Activated CD4-positive, alpha-beta T cell treated with anti-CD3 and anti-CD28 coated beads for 24 hours (primary cell): ENCODE measurements around the gene ANAPC10.
"Not testable (repeated sequence)": the region's sequence is repeated elsewhere in the genome, so short reads cannot be mapped to it uniquely, and the experiment has no call there.

ENCODE experiments used
- DNase-seq, 2 donors: peaks; one replicate each; pipeline ENCODE4 v3.0.0-alpha.2; 2020; ENCODE audit warnings: low read depth in 2 of 2

Gene ANAPC10, protein sequence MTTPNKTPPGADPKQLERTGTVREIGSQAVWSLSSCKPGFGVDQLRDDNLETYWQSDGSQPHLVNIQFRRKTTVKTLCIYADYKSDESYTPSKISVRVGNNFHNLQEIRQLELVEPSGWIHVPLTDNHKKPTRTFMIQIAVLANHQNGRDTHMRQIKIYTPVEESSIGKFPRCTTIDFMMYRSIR

DNA sequence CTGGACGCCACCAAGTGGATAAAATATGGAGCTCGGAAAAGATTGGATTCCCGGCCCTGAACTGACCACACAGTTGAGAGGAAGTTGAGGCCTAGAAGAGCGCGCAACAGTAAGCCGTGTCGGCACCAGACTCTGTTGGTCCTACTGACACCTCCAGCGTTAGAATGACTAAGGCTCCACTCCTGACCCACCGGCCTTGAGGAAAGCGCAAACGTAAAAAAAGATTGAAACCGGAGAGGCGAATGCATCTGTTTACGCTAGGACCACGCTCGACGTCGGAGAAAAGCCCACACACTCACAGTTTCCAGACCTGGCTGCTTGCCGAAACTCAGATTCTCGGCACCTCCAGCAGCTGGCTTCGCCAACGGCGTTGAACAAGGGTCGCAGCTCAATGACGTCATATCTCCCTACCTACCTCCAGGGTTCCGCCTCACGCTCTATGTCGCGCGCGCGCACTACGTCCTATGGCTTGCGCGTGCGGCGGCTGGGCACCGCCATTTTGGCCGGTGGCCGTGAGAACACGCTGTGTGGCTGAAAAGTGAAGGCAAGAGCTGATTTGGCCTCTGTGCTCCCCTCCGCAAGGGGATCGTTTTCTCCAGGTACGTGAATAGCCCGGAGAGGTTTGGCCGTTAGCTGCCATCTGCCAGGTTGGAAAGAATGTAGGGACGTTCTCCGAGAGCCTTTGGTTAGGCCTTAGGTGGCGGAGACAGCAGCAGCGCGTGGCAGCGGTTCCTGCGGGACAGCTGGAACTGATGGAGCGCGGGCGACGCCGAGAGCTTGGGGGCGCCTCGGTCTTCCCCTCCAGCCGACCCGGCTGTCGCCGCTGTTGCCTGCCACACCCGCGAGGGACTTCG is at the start of gene ANAPC10, which contains the start of gene ABCE1:
TSS of gene ANAPC10 (minus strand) at position 376 of the 854 bp plus-strand sequence. CDS start 2,097 bp downstream, outside the sequence.
TSS of gene ABCE1 (plus strand) at position 491 of the 854 bp plus-strand sequence. CDS start 6,102 bp downstream, outside the sequence.
- DNase-seq: peak; percentile 91 to 95

- DNase-seq: not testable (repeated sequence)
Measured at GRCh38 chr4:145136219-145136618, 38.2 kb upstream of the ANAPC10 start.

DNA sequence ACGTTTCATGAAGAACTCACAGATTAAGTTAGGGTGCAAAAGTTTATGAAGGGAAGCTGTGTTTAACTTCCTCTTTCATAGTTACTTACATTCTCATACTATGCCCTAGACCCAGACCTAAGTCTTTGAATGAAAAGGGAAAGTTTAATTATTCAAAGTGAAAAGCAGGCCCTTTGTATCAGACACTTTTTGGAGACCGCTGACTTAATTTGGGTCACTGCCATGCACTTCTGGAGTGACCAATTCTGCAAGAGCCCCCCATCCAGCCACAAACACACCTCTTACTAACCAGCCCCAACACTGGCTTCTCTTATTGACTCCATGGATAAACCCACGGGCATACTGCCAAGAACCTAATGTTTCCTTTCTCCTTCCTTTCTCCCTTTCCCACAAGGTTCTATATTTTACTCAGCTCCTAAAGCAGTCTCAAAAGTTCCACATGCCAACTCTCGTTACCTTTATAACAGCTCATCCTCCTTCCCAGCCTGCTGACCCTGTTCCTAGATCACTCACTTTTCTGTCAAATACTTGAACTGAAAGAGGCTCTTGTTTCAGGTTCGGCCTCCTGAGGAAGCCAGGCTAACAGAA is 34.6 kb upstream of the ANAPC10 start:
- no peak for DNase-seq

DNA sequence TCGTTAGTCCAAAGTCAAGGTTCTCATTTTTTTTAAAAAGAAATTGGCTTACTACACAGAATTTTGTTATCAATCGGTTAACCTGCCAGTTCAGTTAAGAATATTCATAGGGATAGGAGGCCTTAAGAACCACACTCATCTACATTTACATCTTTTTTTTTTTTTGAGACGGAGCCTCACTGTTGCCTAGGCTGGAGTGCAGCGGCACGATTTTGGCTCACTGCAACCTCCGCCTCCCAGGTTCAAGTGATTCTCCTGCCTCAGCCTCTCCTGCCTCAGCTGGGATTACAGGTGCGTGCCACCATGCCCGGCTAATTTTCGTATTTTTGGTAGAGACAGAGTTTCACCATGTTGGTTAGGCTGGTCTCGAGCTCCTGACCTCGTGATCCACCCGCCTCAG is 33.9 kb upstream of the ANAPC10 start:
- no peak for DNase-seq

DNA sequence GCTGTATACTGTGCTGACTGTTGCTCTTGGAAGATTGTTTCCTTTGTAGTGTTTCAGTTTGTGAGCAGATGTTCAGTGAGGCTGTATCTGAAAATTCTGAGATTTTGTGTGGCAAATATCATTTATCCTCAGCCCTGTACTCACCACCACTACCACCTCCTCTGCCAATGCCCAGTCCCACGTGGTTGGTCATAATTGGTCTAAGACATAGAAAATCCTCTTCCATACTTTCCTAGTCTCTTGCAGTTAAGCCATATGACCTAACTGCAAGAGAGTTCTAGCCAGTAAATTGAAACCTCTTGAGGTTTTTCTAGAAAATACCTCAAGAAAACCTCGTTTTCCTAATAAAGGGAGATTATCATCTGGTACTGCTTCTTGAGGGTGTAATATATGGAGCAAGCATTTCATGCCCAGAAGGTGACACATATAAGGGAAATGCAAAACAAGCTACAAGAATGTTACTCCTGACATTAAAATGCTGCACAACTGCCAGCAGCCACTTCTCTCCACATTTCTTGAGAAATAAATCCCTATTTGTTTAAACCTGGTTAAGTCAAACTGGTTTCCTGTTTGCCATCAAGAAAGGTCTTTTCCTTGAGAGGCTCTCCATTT is 32.9 kb upstream of the ANAPC10 start:
- DNase-seq: no peak

DNA sequence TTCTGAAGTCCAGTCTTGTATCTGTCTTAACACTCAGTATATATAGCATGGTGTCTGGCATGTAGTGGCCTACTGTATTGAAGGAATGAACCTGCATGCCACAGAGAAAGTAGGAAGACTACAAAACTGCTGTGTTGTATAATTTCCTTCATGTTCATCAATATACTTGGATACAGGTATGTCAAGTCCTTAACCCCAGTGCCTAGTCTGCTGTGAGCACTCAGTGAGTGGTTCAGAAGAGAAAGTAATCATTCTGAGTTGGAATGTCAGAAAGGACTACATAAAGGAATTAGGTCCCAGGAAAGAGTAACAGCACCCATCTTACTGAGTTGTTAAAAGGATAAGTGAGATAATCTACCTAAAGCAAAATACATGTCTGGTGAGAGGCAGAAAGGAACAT is 32.1 kb upstream of the ANAPC10 start:
- DNase-seq: no peak

- DNase-seq: no peak
Measured at GRCh38 chr4:145125396-145125795, 27.4 kb upstream of the ANAPC10 start.

DNA sequence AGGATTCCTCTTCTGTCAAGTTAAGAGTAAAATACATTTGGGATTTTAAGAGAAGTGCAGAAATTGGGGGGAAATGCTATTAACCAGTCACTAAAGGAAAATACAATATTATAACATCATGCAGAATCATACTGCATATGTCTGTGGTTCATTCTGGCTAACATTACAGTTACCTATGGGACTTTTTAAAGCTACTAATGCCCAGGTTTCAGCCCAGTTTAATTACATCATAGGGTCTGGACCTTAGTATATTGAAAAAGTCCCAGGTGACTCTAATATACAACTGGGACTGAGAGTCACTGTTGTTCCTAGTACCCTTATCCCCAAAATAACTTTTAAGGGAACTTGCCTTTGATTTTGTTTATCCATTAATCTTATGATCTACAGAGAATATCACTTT is 10.1 kb upstream of the ANAPC10 start:
- DNase-seq: no peak

GRCh38 chr4:145107126-145107525 is 9.1 kb upstream of the ANAPC10 start:
- DNase-seq: no peak

DNA sequence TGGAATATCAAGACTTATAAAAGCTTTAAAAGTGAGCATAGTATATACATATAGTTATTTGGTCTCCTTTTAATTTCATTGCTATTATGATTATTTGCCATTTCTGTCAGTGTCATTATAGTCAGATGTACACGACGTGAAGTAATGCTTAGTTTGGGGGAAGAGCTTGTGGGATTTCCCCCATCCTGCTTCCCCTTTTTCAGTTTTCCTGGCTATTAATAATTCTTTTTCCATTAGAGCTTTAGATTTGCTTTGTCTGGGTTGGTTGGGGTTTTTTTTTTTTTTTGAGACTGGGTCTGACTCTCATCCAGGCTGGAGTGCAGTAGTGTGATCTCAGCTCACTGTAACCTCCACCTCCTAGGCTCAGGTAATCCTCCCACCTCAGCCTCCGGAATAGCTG is 5.5 kb upstream of the ANAPC10 start:
- DNase-seq: no peak

GRCh38 chr4:145102619-145103018 is 4.6 kb upstream of the ANAPC10 start:
- DNase-seq: no peak

GRCh38 chr4:145101091-145101490 is 3.1 kb upstream of the ANAPC10 start:
- no peak for DNase-seq

DNA sequence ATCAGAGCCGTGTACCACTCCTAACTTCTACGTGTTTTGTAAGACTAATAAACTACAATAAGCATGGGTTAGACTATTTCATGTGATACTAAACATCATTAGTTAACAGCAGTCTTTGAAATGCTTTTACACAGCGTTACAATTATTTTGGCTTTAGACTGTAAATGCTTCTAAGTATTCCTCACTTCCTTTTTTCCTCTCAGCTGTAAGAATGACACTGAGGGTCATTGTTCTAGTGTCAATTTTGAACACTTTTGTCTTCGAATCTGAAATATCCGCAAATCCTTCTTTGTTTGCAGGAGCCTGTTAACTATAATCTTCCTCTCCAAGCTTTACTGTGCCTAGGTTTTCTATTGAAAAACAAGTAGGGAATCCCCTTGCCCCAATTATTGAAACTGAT is 1.7 kb upstream of the ANAPC10 start:
- DNase-seq: no peak

- DNase-seq: peak; percentile 9 to 16
Measured at GRCh38 chr4:145098675-145099037, 660 bp upstream of the ANAPC10 start.

- no peak for DNase-seq
Measured at GRCh38 chr4:145097331-145097820, 620 bp downstream of the ANAPC10 start.

GRCh38 chr4:145093638-145094037 is 4.4 kb downstream of the ANAPC10 start:
- DNase-seq: no peak

GRCh38 chr4:145090380-145090779 is 7.6 kb downstream of the ANAPC10 start:
- no peak for DNase-seq

GRCh38 chr4:145083891-145084605 is 13.9 kb downstream of the ANAPC10 start:
- no peak for DNase-seq

- DNase-seq: no peak
Measured at GRCh38 chr4:145081756-145082155, 16.2 kb downstream of the ANAPC10 start.

DNA sequence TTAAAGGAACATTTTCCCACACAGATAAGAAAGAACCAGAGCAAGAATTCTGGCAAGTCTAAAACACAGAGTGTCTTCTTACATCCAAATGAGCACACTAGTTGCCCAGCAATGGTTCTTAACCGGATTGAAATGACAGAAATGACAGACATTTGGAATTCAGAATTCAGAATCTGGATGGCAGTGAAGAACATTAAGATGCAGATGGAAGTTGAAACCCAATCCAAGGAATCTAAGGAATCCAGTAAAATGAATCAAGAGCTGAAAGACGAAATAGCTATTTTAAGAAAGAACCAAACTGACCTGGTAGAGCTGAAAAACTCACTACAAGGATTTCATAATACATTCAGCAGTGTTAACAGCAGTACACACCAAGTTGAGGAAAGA is 21.5 kb downstream of the ANAPC10 start:
- DNase-seq: no peak

DNA sequence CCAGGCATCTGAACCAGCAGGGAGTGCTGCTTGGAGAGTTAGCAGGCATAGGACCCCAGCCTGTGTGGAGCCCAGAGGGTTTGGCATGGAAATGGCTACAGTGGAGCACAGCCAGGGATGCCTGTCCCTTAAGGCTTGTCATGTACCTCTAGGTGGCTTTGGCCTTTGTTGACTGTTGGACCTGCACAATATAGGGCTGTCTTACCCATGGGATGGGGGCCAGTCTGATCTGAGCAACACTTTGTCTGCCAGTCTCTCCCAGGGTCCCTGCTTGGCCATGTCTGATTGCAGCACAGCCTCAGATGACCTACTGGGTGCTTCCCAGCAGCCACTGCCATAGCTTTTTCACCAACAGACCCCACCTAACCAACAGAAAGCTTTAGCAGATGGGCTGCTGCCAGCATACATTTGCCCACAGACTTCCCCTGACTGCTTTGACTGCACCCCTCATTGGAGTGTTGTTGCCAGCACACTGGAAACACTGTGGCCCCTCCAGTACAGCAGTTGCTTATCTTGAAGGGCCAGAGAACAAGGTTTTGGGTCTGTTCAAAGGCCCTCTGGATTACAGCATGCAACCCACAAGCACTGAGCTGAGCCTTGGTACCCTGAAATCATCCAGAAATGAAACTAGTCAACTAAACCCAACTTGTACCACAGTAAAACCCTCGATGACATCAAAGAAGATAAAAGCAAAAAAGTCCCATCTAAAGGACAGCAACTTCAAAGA is 22.1 kb downstream of the ANAPC10 start:
- DNase-seq: no peak
